ENCODE data around the gene PLAAT3. TPM values are rescaled to one million over a fixed set of nuclear protein-coding genes. Genes with fewer than 3 reads are reported as not detected.
A peak's percentile ranks its signal among the peaks of the same experiment; 100 is the strongest.

The PLAAT3 gene
- polyA plus RNA-seq, 1 donor from 2014 or later = not detected

- Histone ChIP-seq H3K27ac (ENCODE audit: low read length) (no peak overlapping the region), H3K79me2 (replicated peaks; ENCODE audit: insufficient read depth, low read length) (no peaks in the 10 kb centered on the region), H2AFZ (ENCODE audit: low read depth, low read length) (no peak overlapping the region), H3K4me3 (ENCODE audit: low read length) (no peak overlapping the region), H3K9ac (ENCODE audit: low read length) (no peak overlapping the region), H3K27me3 (ENCODE audit: insufficient read depth, low read depth, low read length) (no peaks in the 10 kb centered on the region), H3K9me2 (ENCODE audit: insufficient read depth, low read length) (no peaks in the 10 kb centered on the region), H4K20me1 (ENCODE audit: insufficient read depth) (no peaks in the 10 kb centered on the region), H3K9me3 (ENCODE audit: low read length) (no peaks in the 10 kb centered on the region), H3K4me2 (ENCODE audit: low read length) (no peak overlapping the region), H3F3A (ENCODE audit: insufficient read depth, low read length, poor library complexity, severe bottlenecking) (no peaks in the 10 kb centered on the region), H3K36me3 (ENCODE audit: insufficient read depth, low read length) (no peaks in the 10 kb centered on the region)
- TF ChIP-seq EP300 (conservative IDR thresholded peaks at IDR 0.05; ENCODE audit: poor library complexity, severe bottlenecking) = no peak
- no peak for TF ChIP-seq MXI1 (conservative IDR thresholded peaks at IDR 0.05; ENCODE audit: poor library complexity, severe bottlenecking)
- TF ChIP-seq CTCF (IDR thresholded peaks at IDR 0.05; ENCODE audit: poor library complexity, severe bottlenecking) = no peak
- no peak for TF ChIP-seq TAF1 (IDR thresholded peaks at IDR 0.05; ENCODE audit: low read depth)
- no peak for TF ChIP-seq REST (IDR thresholded peaks at IDR 0.05; ENCODE audit: borderline replicate concordance)
- TF ChIP-seq EZH2 (IDR thresholded peaks at IDR 0.05; ENCODE audit: borderline replicate concordance, insufficient read depth, low read length, poor library complexity, severe bottlenecking) = no peak
- TF ChIP-seq SMC3 (conservative IDR thresholded peaks at IDR 0.05; ENCODE audit: poor library complexity) = no peak
Measured at GRCh38 chr11:63557570-63557969, 56.7 kb downstream of the PLAAT3 start.

- H4K20me1 ChIP-seq (ENCODE audit: insufficient read depth) = no peaks in the 10 kb centered on the region
- H3K9ac ChIP-seq (ENCODE audit: low read length) = no peak overlapping the region
- no peaks in the 10 kb centered on the region for H3K27me3 ChIP-seq (ENCODE audit: insufficient read depth, low read depth, low read length)
- no peaks in the 10 kb centered on the region for H3K9me3 ChIP-seq (ENCODE audit: low read length)
- H3F3A ChIP-seq (ENCODE audit: insufficient read depth, low read length, poor library complexity, severe bottlenecking) = no peaks in the 10 kb centered on the region
- H3K9me2 ChIP-seq (ENCODE audit: insufficient read depth, low read length) = no peaks in the 10 kb centered on the region
- H2AFZ ChIP-seq (ENCODE audit: low read depth, low read length) = no peak overlapping the region
- H3K4me3 ChIP-seq (ENCODE audit: low read length) = no peak overlapping the region
- H3K27ac ChIP-seq (ENCODE audit: low read length) = no peak overlapping the region
- TF ChIP-seq TAF1 (IDR thresholded peaks at IDR 0.05; ENCODE audit: low read depth) = no peak
- no peaks in the 10 kb centered on the region for H3K36me3 ChIP-seq (ENCODE audit: insufficient read depth, low read length)
- H3K4me2 ChIP-seq (ENCODE audit: low read length) = no peak overlapping the region
- no peaks in the 10 kb centered on the region for H3K79me2 ChIP-seq (replicated peaks; ENCODE audit: insufficient read depth, low read length)
Measured at GRCh38 chr11:63556404-63557013, 57.7 kb downstream of the PLAAT3 start.

- Histone ChIP-seq H3K9ac (ENCODE audit: low read length) (peak overlapping the region; percentile 40), H3K36me3 (ENCODE audit: insufficient read depth, low read length) (no peaks in the 10 kb centered on the region), H3K79me2 (replicated peaks; ENCODE audit: insufficient read depth, low read length) (no peaks in the 10 kb centered on the region), H3K27me3 (ENCODE audit: insufficient read depth, low read depth, low read length) (no peaks in the 10 kb centered on the region), H2AFZ (ENCODE audit: low read depth, low read length) (no peak overlapping the region), H3K27ac (ENCODE audit: low read length) (peak overlapping the region; percentile 72), H4K20me1 (ENCODE audit: insufficient read depth) (no peaks in the 10 kb centered on the region), H3K9me3 (ENCODE audit: low read length) (no peaks in the 10 kb centered on the region), H3F3A (ENCODE audit: insufficient read depth, low read length, poor library complexity, severe bottlenecking) (no peaks in the 10 kb centered on the region), H3K4me3 (ENCODE audit: low read length) (peak overlapping the region; percentile 48), H3K9me2 (ENCODE audit: insufficient read depth, low read length) (no peaks in the 10 kb centered on the region), H3K4me2 (ENCODE audit: low read length) (peak overlapping the region; percentile 27)
- TF ChIP-seq EP300 (conservative IDR thresholded peaks at IDR 0.05; ENCODE audit: poor library complexity, severe bottlenecking) = peak; percentile 66
- TF ChIP-seq REST (IDR thresholded peaks at IDR 0.05; ENCODE audit: borderline replicate concordance) = no peak
- no peak for TF ChIP-seq CTCF (IDR thresholded peaks at IDR 0.05; ENCODE audit: poor library complexity, severe bottlenecking)
- no peak for TF ChIP-seq RAD21 (conservative IDR thresholded peaks at IDR 0.05)
- no peak for TF ChIP-seq SMC3 (conservative IDR thresholded peaks at IDR 0.05; ENCODE audit: poor library complexity)
- peak; percentile 12 for TF ChIP-seq POLR2AphosphoS5 (IDR thresholded peaks at IDR 0.05)
Measured at GRCh38 chr11:63554877-63555223, 59.4 kb downstream of the PLAAT3 start.

All from neural cell (in vitro differentiated cells).